ENCODE results near the gene RPL27A.

The RPL27A gene

GRCh38 chr11:8688414-8689362 is 6.1 kb downstream of the RPL27A start:
- Histone ChIP-seq H3K27ac (ENCODE audit: low read length) (no peak overlapping the region), H3K36me3 (ENCODE audit: control insufficient read depth, insufficient read depth, low read length) (peaks cover 23% of the 10 kb centered on the region; the same call in 1 of the 2 replicates), H3K4me1 (ENCODE audit: control insufficient read depth, insufficient read depth, low read length) (peaks cover 2% of the 10 kb centered on the region; the same call in 1 of the 2 replicates), H3K4me3 (ENCODE audit: low read length) (peak overlapping the region; percentile 35; the same call in 1 of the 2 replicates), H3K9me3 (ENCODE audit: control insufficient read depth, insufficient read depth, low read length) (no peaks in the 10 kb centered on the region), H3K27me3 (ENCODE audit: control insufficient read depth, insufficient read depth, low read length) (no peaks in the 10 kb centered on the region)
- DNase-seq (ENCODE audit: low read depth, low spot score) = peak; percentile 97
- no CpG with 5 or more reads among the region's 56 CpGs for WGBS (ENCODE audit: insufficient coverage, insufficient read length)

- no peak for DNase-seq (ENCODE audit: low read depth, low spot score)
These were observed 7.2 kb downstream of the RPL27A start for GRCh38 chr11:8689726-8690255.

GRCh38 chr11:8690374-8691342 is 8.1 kb downstream of the RPL27A start:
- no peak overlapping the region for H3K4me3 ChIP-seq (ENCODE audit: low read length)
- H3K27ac ChIP-seq (ENCODE audit: low read length) = no peak overlapping the region
- no peaks in the 10 kb centered on the region for H3K27me3 ChIP-seq (ENCODE audit: control insufficient read depth, insufficient read depth, low read length)
- peaks cover 8% of the 10 kb centered on the region; the same call in 1 of the 2 replicates for H3K36me3 ChIP-seq (ENCODE audit: control insufficient read depth, insufficient read depth, low read length)
- no peaks in the 10 kb centered on the region for H3K4me1 ChIP-seq (ENCODE audit: control insufficient read depth, insufficient read depth, low read length)
- WGBS (ENCODE audit: insufficient coverage, insufficient read length) = no CpG with 5 or more reads among the region's 4 CpGs
- DNase-seq (ENCODE audit: low read depth, low spot score) = no peak
- no peaks in the 10 kb centered on the region for H3K9me3 ChIP-seq (ENCODE audit: control insufficient read depth, insufficient read depth, low read length)

More at GRCh38 chr11:8689726-8690255, 7.2 kb downstream of the RPL27A start:
- peaks cover 14% of the 10 kb centered on the region; the same call in 1 of the 2 replicates for H3K36me3 ChIP-seq (ENCODE audit: control insufficient read depth, insufficient read depth, low read length)
- no peak overlapping the region; the same call in 1 of the 2 replicates for H3K4me3 ChIP-seq (ENCODE audit: low read length)
- no peak overlapping the region for H3K27ac ChIP-seq (ENCODE audit: low read length)
- no peaks in the 10 kb centered on the region for H3K9me3 ChIP-seq (ENCODE audit: control insufficient read depth, insufficient read depth, low read length)
- H3K27me3 ChIP-seq (ENCODE audit: control insufficient read depth, insufficient read depth, low read length) = no peaks in the 10 kb centered on the region
- no CpG with 5 or more reads among the region's 8 CpGs for WGBS (ENCODE audit: insufficient coverage, insufficient read length)
- no peaks in the 10 kb centered on the region for H3K4me1 ChIP-seq (ENCODE audit: control insufficient read depth, insufficient read depth, low read length)

- peaks cover 5% of the 10 kb centered on the region; the same call in 1 of the 2 replicates for H3K36me3 ChIP-seq (ENCODE audit: control insufficient read depth, insufficient read depth, low read length)
- H3K9me3 ChIP-seq (ENCODE audit: control insufficient read depth, insufficient read depth, low read length) = no peaks in the 10 kb centered on the region
- no peak overlapping the region for H3K27ac ChIP-seq (ENCODE audit: low read length)
- no peak overlapping the region for H3K4me3 ChIP-seq (ENCODE audit: low read length)
- WGBS (ENCODE audit: insufficient coverage, insufficient read length) = no CpG with 5 or more reads among the region's 6 CpGs
- no peaks in the 10 kb centered on the region for H3K4me1 ChIP-seq (ENCODE audit: control insufficient read depth, insufficient read depth, low read length)
- H3K27me3 ChIP-seq (ENCODE audit: control insufficient read depth, insufficient read depth, low read length) = no peaks in the 10 kb centered on the region
- no peak for DNase-seq (ENCODE audit: low read depth, low spot score)
These were observed 9.0 kb downstream of the RPL27A start for GRCh38 chr11:8691601-8692000.

GRCh38 chr11:8692417-8692816 is 9.8 kb downstream of the RPL27A start:
- H3K27me3 ChIP-seq (ENCODE audit: control insufficient read depth, insufficient read depth, low read length) = no peaks in the 10 kb centered on the region
- no peaks in the 10 kb centered on the region for H3K4me1 ChIP-seq (ENCODE audit: control insufficient read depth, insufficient read depth, low read length)
- no peak overlapping the region for H3K4me3 ChIP-seq (ENCODE audit: low read length)
- H3K36me3 ChIP-seq (ENCODE audit: control insufficient read depth, insufficient read depth, low read length) = peaks cover 3% of the 10 kb centered on the region; the same call in 1 of the 2 replicates
- no CpG with 5 or more reads among the region's 3 CpGs for WGBS (ENCODE audit: insufficient coverage, insufficient read length)
- H3K27ac ChIP-seq (ENCODE audit: low read length) = no peak overlapping the region
- H3K9me3 ChIP-seq (ENCODE audit: control insufficient read depth, insufficient read depth, low read length) = no peaks in the 10 kb centered on the region
- DNase-seq (ENCODE audit: low read depth, low spot score) = no peak

- DNase-seq (ENCODE audit: low read depth, low spot score) = no peak
- Histone ChIP-seq H3K9me3 (ENCODE audit: control insufficient read depth, insufficient read depth, low read length) (no peaks in the 10 kb centered on the region), H3K27ac (ENCODE audit: low read length) (no peak overlapping the region), H3K27me3 (ENCODE audit: control insufficient read depth, insufficient read depth, low read length) (no peaks in the 10 kb centered on the region), H3K36me3 (ENCODE audit: control insufficient read depth, insufficient read depth, low read length) (peaks cover 3% of the 10 kb centered on the region; the same call in 1 of the 2 replicates), H3K4me3 (ENCODE audit: low read length) (no peak overlapping the region), H3K4me1 (ENCODE audit: control insufficient read depth, insufficient read depth, low read length) (peaks cover under 1% of the 10 kb centered on the region; the same call in 1 of the 2 replicates)
- WGBS (ENCODE audit: insufficient coverage, insufficient read length) = no CpG with 5 or more reads among the region's 6 CpGs
These were observed 10.5 kb downstream of the RPL27A start for GRCh38 chr11:8693010-8693551.

DNA sequence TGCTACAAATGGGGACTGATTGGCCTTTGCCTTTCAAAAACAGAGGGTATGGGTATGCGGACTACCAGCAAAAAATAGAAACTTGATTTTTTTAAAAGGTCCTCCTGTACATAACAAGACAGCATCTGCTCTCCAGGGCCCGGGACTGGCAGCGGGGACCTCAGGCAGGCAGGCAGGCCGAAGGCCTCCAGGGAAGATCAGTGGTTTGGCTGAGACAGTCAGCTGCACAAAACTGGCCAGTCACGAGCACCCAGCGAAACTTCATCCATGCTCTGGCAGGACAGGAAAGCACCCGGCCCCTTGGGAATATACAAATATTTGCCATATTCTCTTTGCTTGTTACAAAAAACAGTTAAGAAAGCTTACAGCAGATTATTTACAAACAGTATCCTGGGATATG is 11.0 kb downstream of the RPL27A start:
- no CpG with 5 or more reads among the region's 7 CpGs for WGBS (ENCODE audit: insufficient coverage, insufficient read length)
- H3K27ac ChIP-seq (ENCODE audit: low read length) = no peak overlapping the region
- no peaks in the 10 kb centered on the region for H3K27me3 ChIP-seq (ENCODE audit: control insufficient read depth, insufficient read depth, low read length)
- peaks cover 3% of the 10 kb centered on the region; the same call in 1 of the 2 replicates for H3K36me3 ChIP-seq (ENCODE audit: control insufficient read depth, insufficient read depth, low read length)
- H3K4me1 ChIP-seq (ENCODE audit: control insufficient read depth, insufficient read depth, low read length) = peaks cover 2% of the 10 kb centered on the region; the same call in 1 of the 2 replicates
- no peak overlapping the region for H3K4me3 ChIP-seq (ENCODE audit: low read length)
- DNase-seq (ENCODE audit: low read depth, low spot score) = no peak
- H3K9me3 ChIP-seq (ENCODE audit: control insufficient read depth, insufficient read depth, low read length) = no peaks in the 10 kb centered on the region

- no peaks in the 10 kb centered on the region for H3K9me3 ChIP-seq (ENCODE audit: control insufficient read depth, insufficient read depth, low read length)
- no peak overlapping the region for H3K27ac ChIP-seq (ENCODE audit: low read length)
- H3K36me3 ChIP-seq (ENCODE audit: control insufficient read depth, insufficient read depth, low read length) = peaks cover 3% of the 10 kb centered on the region; the same call in 1 of the 2 replicates
- no peak for DNase-seq (ENCODE audit: low read depth, low spot score)
- WGBS (ENCODE audit: insufficient coverage, insufficient read length) = no CpG with 5 or more reads among the region's 5 CpGs
- no peaks in the 10 kb centered on the region for H3K27me3 ChIP-seq (ENCODE audit: control insufficient read depth, insufficient read depth, low read length)
- H3K4me3 ChIP-seq (ENCODE audit: low read length) = no peak overlapping the region
- H3K4me1 ChIP-seq (ENCODE audit: control insufficient read depth, insufficient read depth, low read length) = peaks cover 4% of the 10 kb centered on the region; the same call in 1 of the 2 replicates
These were observed 11.5 kb downstream of the RPL27A start for GRCh38 chr11:8694137-8694536.

DNA sequence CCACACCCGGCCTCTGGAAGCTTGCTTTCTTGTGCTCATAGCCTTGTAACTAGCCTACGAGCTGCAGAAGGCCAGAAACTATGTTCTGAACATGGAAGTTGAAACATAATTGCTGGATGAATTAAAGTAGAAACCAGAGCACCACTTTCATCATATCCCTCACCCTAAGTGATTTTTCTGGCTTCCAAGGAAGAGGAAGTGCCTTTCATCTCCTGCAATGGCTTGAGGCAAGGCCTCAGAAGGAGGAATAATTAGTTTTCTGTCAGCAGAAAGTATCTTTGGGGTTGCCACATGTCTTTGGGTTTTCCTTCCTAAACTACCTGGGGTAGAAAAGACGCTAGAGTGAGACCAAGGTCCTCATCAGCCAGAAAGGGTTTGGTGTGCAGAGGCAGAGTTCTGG is 14.5 kb downstream of the RPL27A start:
- DNase-seq (ENCODE audit: low read depth, low spot score) = no peak
- Histone ChIP-seq H3K27me3 (ENCODE audit: control insufficient read depth, insufficient read depth, low read length) (no peaks in the 10 kb centered on the region), H3K36me3 (ENCODE audit: control insufficient read depth, insufficient read depth, low read length) (no peaks in the 10 kb centered on the region; the same call in 1 of the 2 replicates), H3K4me1 (ENCODE audit: control insufficient read depth, insufficient read depth, low read length) (peaks cover 14% of the 10 kb centered on the region), H3K4me3 (ENCODE audit: low read length) (no peak overlapping the region), H3K27ac (ENCODE audit: low read length) (no peak overlapping the region), H3K9me3 (ENCODE audit: control insufficient read depth, insufficient read depth, low read length) (no peaks in the 10 kb centered on the region)
- no CpG with 5 or more reads among the region's 3 CpGs for WGBS (ENCODE audit: insufficient coverage, insufficient read length)

Measured in iPS DF 6.9 (cell line).